ENCODE results near the gene ATP6V0E1. TPM values are rescaled to one million over a fixed set of nuclear protein-coding genes. Genes with fewer than 3 reads are reported as not detected.

The ATP6V0E1 gene
- total and polyA plus RNA-seq, 2 donors (not counting 3 experiments of a cell fraction or from before 2014, with no cell fraction given): 217 to 278 TPM

DNA sequence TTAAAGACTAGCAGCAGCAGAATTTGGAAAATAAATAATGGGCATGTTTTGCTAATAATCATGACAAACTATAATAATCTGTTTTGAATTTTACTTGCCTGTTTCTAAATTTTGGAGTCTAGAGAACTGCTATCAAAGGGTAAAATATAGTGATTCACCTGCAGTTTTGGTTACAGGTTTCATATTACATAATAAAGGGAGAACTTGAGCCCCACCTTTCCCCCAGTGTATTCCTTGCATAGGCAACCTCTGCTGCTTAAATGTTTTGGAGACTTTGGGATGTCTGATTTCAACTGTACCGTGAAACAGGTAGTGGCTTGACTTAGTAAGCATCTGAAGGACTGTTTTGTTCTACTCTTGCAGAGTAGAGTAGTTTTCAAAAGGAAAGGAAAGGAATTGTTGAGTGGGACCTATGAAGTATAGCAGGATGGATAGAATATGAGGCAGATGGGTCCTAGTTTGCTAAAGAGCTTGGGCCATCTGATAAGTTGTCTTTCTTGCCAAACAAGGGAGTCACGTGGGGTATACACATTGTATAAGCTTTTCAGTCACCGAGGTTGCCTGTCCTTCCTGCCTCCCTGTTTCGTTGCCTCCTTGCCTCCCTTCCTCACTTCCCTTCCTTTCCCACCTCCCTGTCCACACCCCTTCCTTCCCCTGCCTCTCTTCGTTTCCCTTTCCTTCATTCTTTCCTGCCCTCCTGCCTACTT is 91.7 kb downstream of the ATP6V0E1 start:
- Histone ChIP-seq H3K4me3 (replicated peaks in 1 of 3; ENCODE audit: insufficient read depth in 1 of 3, low read depth in 1 of 3, low read length in 3 of 3) (no peak overlapping the region), H4K20me1 (replicated peaks; ENCODE audit: control insufficient read depth, extremely low read depth, insufficient read depth, low read length) (no peaks in the 10 kb centered on the region), H3K9me3 (replicated peaks; ENCODE audit: control insufficient read depth, insufficient read depth, low read length) (no peaks in the 10 kb centered on the region), H3K4me1 (ENCODE audit: control insufficient read depth, extremely low read depth, insufficient read depth, low read length) (no peaks in the 10 kb centered on the region), H3K36me3 (ENCODE audit: control insufficient read depth in 2 of 2, extremely low read depth in 1 of 2, insufficient read depth in 2 of 2, low read length in 2 of 2) (no peaks in the 10 kb centered on the region), H3K27me3 (ENCODE audit: control insufficient read depth in 2 of 2, insufficient read depth in 2 of 2, low read length in 2 of 2) (no peaks in the 10 kb centered on the region), H3K9ac (replicated peaks; ENCODE audit: extremely low read depth, insufficient read depth, low read length) (no peak overlapping the region), H3K27ac (ENCODE audit: insufficient read depth, low read depth, low read length) (no peak overlapping the region), H3K4me2 (ENCODE audit: insufficient read depth, low read length) (no peak overlapping the region), H2AFZ (ENCODE audit: low read depth, low read length) (no peak overlapping the region), H3K9me1 (replicated peaks; ENCODE audit: control insufficient read depth, extremely low read depth, insufficient read depth, low read length) (no peaks in the 10 kb centered on the region), H3K79me2 (ENCODE audit: control insufficient read depth, insufficient read depth, low read length) (no peaks in the 10 kb centered on the region)
- FAIRE-seq: no peak
- CTCF ChIA-PET: no interaction called here
- no TSS peak for BruUV-seq (replicated peaks)
- POLR2A ChIA-PET: no interaction called here
- dilution Hi-C loops (cut with MboI; ENCODE audit: extremely low pct_ligation_motif_present, low sequenced_read_pairs) (no loop called here), intact Hi-C loops (cut with micrococcal nuclease) (no loop called here)
- no peak for TF ChIP-seq POLR2AphosphoS5 (IDR thresholded peaks at IDR 0.05; ENCODE audit: insufficient read depth, low read depth, low read length)
- no peak for DNase-seq (ENCODE audit: low read depth, low spot score)

DNA sequence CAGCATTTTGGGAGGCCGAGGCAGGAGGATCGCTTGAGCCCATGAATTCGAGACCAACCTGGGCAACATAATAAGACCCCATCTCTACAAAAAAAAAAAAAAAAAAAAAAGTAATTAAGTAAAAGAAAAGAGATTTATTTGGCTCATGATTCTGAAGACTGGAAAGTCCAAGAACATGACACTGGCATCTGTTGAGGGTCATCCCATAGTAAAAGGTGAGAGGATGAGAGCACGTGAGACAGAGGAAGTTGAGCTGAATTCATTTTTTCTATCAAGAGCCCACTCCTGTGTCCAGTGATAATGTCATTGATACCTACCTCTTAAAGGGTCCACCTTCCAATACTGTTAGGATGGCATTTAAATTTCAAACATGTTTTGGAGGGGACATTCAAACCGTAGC is 92.4 kb downstream of the ATP6V0E1 start:
- Histone ChIP-seq H3K9me3 (replicated peaks; ENCODE audit: control insufficient read depth, insufficient read depth, low read length) (no peaks in the 10 kb centered on the region), H3K4me3 (replicated peaks in 1 of 3; ENCODE audit: insufficient read depth in 1 of 3, low read depth in 1 of 3, low read length in 3 of 3) (no peak overlapping the region), H2AFZ (ENCODE audit: low read depth, low read length) (no peak overlapping the region), H3K36me3 (ENCODE audit: control insufficient read depth in 2 of 2, extremely low read depth in 1 of 2, insufficient read depth in 2 of 2, low read length in 2 of 2) (peaks cover 0 to 2% of the 10 kb centered on the region in 2 experiments), H3K9me1 (replicated peaks; ENCODE audit: control insufficient read depth, extremely low read depth, insufficient read depth, low read length) (no peaks in the 10 kb centered on the region), H4K20me1 (replicated peaks; ENCODE audit: control insufficient read depth, extremely low read depth, insufficient read depth, low read length) (no peaks in the 10 kb centered on the region), H3K9ac (replicated peaks; ENCODE audit: extremely low read depth, insufficient read depth, low read length) (no peak overlapping the region), H3K4me2 (ENCODE audit: insufficient read depth, low read length) (no peak overlapping the region), H3K4me1 (ENCODE audit: control insufficient read depth, extremely low read depth, insufficient read depth, low read length) (no peaks in the 10 kb centered on the region), H3K27ac (ENCODE audit: insufficient read depth, low read depth, low read length) (no peak overlapping the region), H3K27me3 (ENCODE audit: control insufficient read depth in 2 of 2, insufficient read depth in 2 of 2, low read length in 2 of 2) (no peaks in the 10 kb centered on the region), H3K79me2 (ENCODE audit: control insufficient read depth, insufficient read depth, low read length) (no peaks in the 10 kb centered on the region)
- BruUV-seq (replicated peaks): no TSS peak
- no peak for FAIRE-seq
- intact Hi-C loops (cut with micrococcal nuclease): no loop called here
- ChIA-PET POLR2A (no interaction called here), CTCF (no interaction called here)
- dilution Hi-C loops (cut with MboI; ENCODE audit: extremely low pct_ligation_motif_present, low sequenced_read_pairs): no loop called here
- no peak for DNase-seq (ENCODE audit: low read depth, low spot score)
- TF ChIP-seq FOS (IDR thresholded peaks at IDR 0.05; ENCODE audit: borderline replicate concordance, insufficient read depth, low read length): no peak
- no peak for TF ChIP-seq JUN (IDR thresholded peaks at IDR 0.05; ENCODE audit: borderline replicate concordance, insufficient read depth, insufficient read length, low read depth)
- TF ChIP-seq POLR2AphosphoS5 (IDR thresholded peaks at IDR 0.05; ENCODE audit: insufficient read depth, low read depth, low read length): no peak
- TF ChIP-seq GATA2 (IDR thresholded peaks at IDR 0.05; ENCODE audit: insufficient read depth, insufficient read length, low read depth, low read length): no peak
- TF ChIP-seq POLR2A (IDR thresholded peaks at IDR 0.05; ENCODE audit: low read depth, low read length): no peak
- no peak for TF ChIP-seq MYC (IDR thresholded peaks at IDR 0.05; ENCODE audit: low read depth, low read length)
- no peak for TF ChIP-seq EZH2 (IDR thresholded peaks at IDR 0.05; ENCODE audit: borderline replicate concordance, low read depth, low read length, severe bottlenecking)
- TF ChIP-seq, protein P1, sequence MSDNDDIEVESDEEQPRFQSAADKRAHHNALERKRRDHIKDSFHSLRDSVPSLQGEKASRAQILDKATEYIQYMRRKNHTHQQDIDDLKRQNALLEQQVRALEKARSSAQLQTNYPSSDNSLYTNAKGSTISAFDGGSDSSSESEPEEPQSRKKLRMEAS (IDR thresholded peaks at IDR 0.05; ENCODE audit: insufficient read depth, insufficient read length): no peak
- TF ChIP-seq CTCF (IDR thresholded peaks at IDR 0.05; ENCODE audit: extremely low read depth in 1 of 2, insufficient read depth in 1 of 2, low read depth in 1 of 2, low read length in 2 of 2): no peak

Measured in endothelial cell of umbilical vein (primary cell).